SJCRH30 (cell line): ENCODE results near the gene MNAT1. TPM values are rescaled to one million over a fixed set of nuclear protein-coding genes. Genes with fewer than 3 reads are reported as not detected.

ENCODE experiments used
- DNase-seq, 2 experiments: peaks; one replicate each; pipeline ENCODE4 v3.0.0-alpha.2; 2015 to 2020
- H3K27ac ChIP-seq: fragments of 250-450 bp; sonication (Bioruptor Pico); 2 replicates; pipeline ENCODE4 v1.5.1; 2020; ENCODE audit warnings: mild to moderate bottlenecking, moderate library complexity
- H3K27me3 ChIP-seq: fragments of 250-450 bp; sonication (Bioruptor Pico); 2 replicates; pipeline ENCODE4 v1.5.1; 2020; ENCODE audit warnings: mild to moderate bottlenecking, moderate library complexity
- H3K36me3 ChIP-seq: fragments of 250-450 bp; sonication (Bioruptor Pico); 2 replicates; pipeline ENCODE4 v1.5.1; 2020; ENCODE audit warnings: mild to moderate bottlenecking, moderate library complexity
- H3K4me1 ChIP-seq: fragments of 250-450 bp; sonication (Bioruptor Pico); 2 replicates; pipeline ENCODE4 v1.5.1; 2020; ENCODE audit warnings: mild to moderate bottlenecking, moderate library complexity
- H3K4me3 ChIP-seq: fragments of 250-450 bp; sonication (Bioruptor Pico); 2 replicates; pipeline ENCODE4 v1.5.1; 2020; ENCODE audit warnings: mild to moderate bottlenecking, moderate library complexity
- H3K9me3 ChIP-seq: fragments of 250-450 bp; sonication (Bioruptor Pico); replicated peaks from 2 replicates; pipeline ENCODE4 v1.5.1; 2020; ENCODE audit warnings: mild to moderate bottlenecking, moderate library complexity
- total RNA-seq: library from RNA; depleted of rRNA; stranded (reverse); fragments of >200 nt; shearing (Covaris generic); gene quantifications from 2 replicates; pipeline ENCODE4 v1.2.3, GENCODE V29; 2014

The MNAT1 gene
- total RNA-seq, 1 experiment from 2014 or later = 129 TPM

DNA sequence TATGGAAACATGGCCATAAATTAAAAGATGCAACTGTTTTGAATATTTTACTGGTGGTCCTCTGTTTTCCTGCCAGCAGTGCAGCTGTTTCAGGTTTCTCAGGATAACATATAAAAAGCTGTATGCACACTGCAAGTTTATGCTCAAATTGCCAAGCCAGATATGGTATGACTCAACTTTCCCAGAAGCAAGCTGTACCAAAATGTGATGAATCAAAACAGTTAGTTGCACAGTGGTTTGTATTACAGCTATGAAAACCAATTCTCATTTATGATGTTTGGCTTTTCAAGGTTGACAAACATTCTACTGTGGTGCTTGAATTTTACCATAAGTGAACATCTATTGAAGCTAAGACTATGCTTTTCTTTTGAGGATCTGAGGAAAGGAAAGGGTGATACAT is 230.8 kb downstream of the MNAT1 start:
- peak in 1 of 2 experiments; percentile 51 for DNase-seq
- Histone ChIP-seq H3K36me3 (0 out of 2 replicates have a peak, but pooled peaks cover 4% of the 10 kb centered on the region), H3K27ac (no peak overlapping the region), H3K27me3 (no peaks in the 10 kb centered on the region), H3K4me1 (peaks cover 19% of the 10 kb centered on the region), H3K4me3 (no peak overlapping the region), H3K9me3 (no peaks in the 10 kb centered on the region)

DNA sequence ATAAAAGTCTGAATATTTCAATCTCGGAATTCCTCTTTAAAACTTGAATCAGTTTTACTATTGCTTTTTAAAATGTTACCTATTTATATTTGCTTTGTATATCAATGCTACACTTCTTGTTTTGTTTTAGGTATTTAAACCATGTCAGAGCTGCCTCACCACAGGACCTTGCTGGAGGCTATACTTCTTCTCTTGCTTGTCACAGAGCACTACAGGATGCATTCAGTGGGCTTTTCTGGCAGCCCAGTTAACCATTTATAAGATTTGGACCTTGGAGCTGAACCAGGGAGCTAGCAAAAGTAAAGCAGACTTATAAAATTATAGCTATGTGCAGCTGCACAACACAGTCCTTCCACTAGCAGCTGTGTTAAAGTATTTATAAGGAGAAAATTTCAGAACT is 233.5 kb downstream of the MNAT1 start:
- Histone ChIP-seq H3K27ac (peak overlapping the region; percentile 33), H3K27me3 (no peaks in the 10 kb centered on the region), H3K4me3 (no peak overlapping the region), H3K36me3 (peaks cover 16% of the 10 kb centered on the region), H3K4me1 (peaks cover 19% of the 10 kb centered on the region), H3K9me3 (no peaks in the 10 kb centered on the region)
- peak; percentile 45 to 67 for DNase-seq

DNA sequence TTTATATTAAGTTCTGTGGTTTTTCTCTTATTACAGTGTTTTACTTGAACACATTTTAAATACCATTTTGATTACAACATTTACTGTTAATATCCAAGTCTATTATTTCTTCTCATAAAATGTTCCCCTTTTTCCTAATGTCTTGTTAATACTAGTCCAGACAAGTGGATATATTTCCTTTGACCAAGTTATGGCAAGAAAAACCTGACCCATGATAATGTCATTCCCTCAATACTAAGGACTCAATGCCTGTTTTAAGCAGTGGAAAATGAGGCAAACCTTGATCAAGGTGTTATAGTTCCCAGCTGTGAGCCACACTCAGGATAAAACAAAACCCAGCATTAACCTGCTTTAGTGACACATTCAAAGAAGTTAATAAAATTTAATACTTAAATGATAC is 234.1 kb downstream of the MNAT1 start:
- DNase-seq = no peak

DNA sequence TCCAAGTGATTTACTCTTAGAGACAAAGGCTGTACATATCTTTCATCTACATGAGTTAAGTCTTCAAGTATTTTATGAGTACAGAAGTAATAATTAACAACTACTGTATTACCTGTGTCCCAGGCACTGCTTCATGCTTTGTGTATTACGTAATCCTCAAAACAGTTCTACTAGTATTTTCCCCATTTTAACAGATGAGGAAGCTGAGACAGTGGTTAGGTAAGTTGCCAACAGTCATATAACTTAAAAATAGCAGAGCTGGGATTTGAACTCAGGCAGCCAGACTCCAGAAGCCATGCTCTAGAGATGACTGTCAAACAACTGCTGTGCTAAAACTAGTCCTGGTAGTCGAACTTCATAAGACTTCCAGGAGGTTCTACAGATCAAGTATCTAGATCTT is 235.6 kb downstream of the MNAT1 start:
- Histone ChIP-seq H3K4me3 (no peak overlapping the region), H3K36me3 (peaks cover 31% of the 10 kb centered on the region), H3K4me1 (peaks cover 19% of the 10 kb centered on the region), H3K9me3 (no peaks in the 10 kb centered on the region), H3K27me3 (no peaks in the 10 kb centered on the region), H3K27ac (no peak overlapping the region)
- DNase-seq = no peak

More for the DNA sequence above, 234.1 kb downstream of the MNAT1 start:
- peaks cover 22% of the 10 kb centered on the region for H3K36me3 ChIP-seq
- no peaks in the 10 kb centered on the region for H3K27me3 ChIP-seq
- peaks cover 19% of the 10 kb centered on the region for H3K4me1 ChIP-seq
- H3K27ac ChIP-seq = no peak overlapping the region
- H3K4me3 ChIP-seq = no peak overlapping the region
- no peaks in the 10 kb centered on the region for H3K9me3 ChIP-seq

DNA sequence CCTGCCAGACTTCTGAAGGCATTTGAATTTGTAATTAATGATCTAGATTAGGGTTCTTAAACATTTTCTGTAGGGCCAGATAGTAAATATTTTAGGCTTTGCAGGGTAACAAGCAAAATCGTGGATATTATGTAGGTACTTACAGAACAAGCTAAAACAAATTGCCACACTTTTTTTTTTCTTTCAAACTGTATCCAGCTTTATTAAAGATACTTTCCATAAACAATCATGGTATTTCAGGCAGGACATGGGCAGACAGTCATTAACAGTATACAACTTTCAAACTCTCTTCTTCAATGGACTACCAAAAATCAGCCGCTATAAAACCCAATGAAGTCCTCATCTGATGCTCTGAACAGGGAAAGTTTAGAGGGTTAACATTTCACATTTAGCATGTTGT is 236.7 kb downstream of the MNAT1 start:
- Histone ChIP-seq H3K4me3 (no peak overlapping the region), H3K27ac (no peak overlapping the region), H3K4me1 (peaks cover 19% of the 10 kb centered on the region), H3K36me3 (peaks cover 31% of the 10 kb centered on the region), H3K27me3 (no peaks in the 10 kb centered on the region), H3K9me3 (no peaks in the 10 kb centered on the region)
- DNase-seq = no peak

DNA sequence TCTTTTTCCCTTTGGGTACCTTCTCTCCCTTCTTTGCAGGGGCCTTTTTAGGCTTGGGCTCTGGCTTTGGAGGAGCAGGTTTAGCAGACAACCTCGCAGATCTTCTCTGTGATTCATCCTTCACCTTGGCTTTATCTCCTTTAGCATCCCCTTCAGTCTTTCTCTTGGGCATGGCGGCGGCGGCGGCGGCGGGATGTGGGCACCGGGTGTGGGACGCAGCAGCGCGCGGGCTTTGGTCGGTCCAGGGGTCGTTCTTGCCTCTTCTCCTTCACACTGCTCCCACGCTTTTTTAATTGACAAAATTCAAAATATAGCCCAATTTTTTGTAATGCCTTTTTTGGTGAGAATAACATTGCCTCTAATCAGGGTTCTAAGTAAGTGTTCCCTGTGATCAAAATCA is 237.7 kb downstream of the MNAT1 start:
- Histone ChIP-seq H3K27me3 (no peaks in the 10 kb centered on the region), H3K27ac (no peak overlapping the region), H3K9me3 (no peaks in the 10 kb centered on the region), H3K4me1 (peaks cover 22% of the 10 kb centered on the region), H3K4me3 (no peak overlapping the region), H3K36me3 (peaks cover 36% of the 10 kb centered on the region)
- DNase-seq = no peak

DNA sequence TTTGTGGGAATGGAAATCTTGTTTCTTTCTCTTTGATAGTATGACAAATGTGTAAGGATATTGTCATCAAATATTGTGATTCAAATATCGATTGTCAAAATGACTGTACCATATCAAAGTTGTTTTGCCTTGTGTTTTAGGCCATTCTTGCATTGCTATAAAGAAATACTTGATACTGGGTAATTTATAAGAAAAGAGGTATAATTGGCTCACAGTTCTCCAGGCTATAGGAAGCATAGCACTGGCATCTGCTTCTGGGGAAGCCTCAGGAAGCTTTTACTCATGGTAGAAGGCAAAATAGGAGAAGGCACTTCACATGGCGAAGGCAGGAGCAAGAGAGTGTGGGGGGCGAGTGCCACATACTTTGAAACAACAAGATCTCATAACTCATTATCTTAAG is 238.5 kb downstream of the MNAT1 start:
- H3K36me3 ChIP-seq = peaks cover 38% of the 10 kb centered on the region
- no peak overlapping the region for H3K27ac ChIP-seq
- peaks cover 21% of the 10 kb centered on the region for H3K4me1 ChIP-seq
- DNase-seq = no peak
- no peaks in the 10 kb centered on the region for H3K9me3 ChIP-seq
- no peak overlapping the region for H3K4me3 ChIP-seq
- H3K27me3 ChIP-seq = no peaks in the 10 kb centered on the region

DNA sequence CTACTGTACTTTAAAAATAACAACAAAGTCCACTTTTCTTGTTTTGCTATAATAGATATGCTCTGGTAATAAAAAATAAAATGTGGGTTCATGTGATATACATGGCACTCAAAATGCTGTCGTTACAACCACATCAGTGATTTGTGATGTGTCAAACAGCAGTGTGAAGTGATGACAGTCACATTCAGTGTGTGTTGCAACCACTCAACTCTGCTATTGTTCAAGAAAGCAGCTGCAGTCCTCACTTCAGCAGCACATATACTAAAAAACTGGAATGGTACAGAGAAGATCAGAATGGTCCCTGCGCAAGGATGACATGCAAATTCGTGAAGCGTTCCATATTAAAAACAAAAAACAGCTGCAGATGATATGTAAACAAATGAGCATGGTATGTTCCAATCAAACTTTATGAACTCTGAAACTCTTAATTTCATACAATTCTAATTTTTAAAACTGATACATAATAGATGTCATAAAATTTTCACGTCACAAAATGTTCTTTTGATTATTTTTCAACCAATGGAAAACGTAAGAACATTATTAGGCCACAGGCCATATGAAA is 239.6 kb downstream of the MNAT1 start:
- Histone ChIP-seq H3K4me3 (no peak overlapping the region), H3K27ac (no peak overlapping the region), H3K9me3 (no peaks in the 10 kb centered on the region), H3K36me3 (peaks cover 35% of the 10 kb centered on the region), H3K27me3 (no peaks in the 10 kb centered on the region), H3K4me1 (peaks cover 17% of the 10 kb centered on the region)
- no peak for DNase-seq

DNA sequence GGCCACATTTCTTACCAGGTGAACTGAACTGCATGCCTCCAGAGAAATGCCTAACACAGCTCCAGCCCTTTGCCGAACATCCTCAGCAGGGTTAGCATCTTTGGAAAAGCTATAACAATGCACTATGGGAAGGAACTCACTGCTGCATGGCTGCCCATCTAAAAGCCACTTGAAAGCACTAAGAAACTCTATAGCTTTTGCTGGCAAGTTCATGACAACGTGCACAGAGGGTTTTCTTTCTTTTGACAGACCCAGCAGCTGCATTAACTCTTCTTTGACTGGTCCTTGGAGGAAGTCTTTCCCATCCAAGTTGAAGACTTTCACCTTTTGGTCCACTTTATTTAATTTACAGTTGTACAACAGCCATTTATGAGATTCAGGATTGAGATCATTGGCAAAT is 241.0 kb downstream of the MNAT1 start:
- Histone ChIP-seq H3K4me3 (no peak overlapping the region), H3K4me1 (peaks cover 16% of the 10 kb centered on the region), H3K9me3 (no peaks in the 10 kb centered on the region), H3K27me3 (no peaks in the 10 kb centered on the region), H3K36me3 (peaks cover 35% of the 10 kb centered on the region), H3K27ac (no peak overlapping the region)
- DNase-seq = peak; percentile 24 to 69

DNA sequence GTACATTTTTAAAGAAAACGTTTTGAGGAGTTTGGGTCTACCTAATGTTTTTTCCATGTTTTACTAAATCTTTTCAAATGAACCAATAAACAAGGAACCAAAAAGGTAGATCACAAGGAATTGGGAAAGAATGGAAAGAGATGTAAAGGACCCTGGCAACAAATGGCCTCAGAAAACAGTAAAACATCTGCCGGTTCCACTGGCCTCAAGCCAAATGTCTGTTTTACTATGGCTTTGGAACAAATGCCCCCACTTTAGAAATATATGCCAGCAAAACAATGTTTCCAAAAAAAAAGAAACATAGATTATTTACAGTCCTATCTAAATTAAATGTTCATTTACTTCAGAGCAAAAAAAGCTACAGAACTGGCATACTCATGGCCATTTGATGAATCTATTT is 243.3 kb downstream of the MNAT1 start:
- peaks cover 28% of the 10 kb centered on the region for H3K36me3 ChIP-seq
- peaks cover 16% of the 10 kb centered on the region for H3K4me1 ChIP-seq
- peak; percentile 24 to 71 for DNase-seq
- no peak overlapping the region for H3K27ac ChIP-seq
- no peaks in the 10 kb centered on the region for H3K27me3 ChIP-seq
- H3K4me3 ChIP-seq = no peak overlapping the region
- H3K9me3 ChIP-seq = no peaks in the 10 kb centered on the region

DNA sequence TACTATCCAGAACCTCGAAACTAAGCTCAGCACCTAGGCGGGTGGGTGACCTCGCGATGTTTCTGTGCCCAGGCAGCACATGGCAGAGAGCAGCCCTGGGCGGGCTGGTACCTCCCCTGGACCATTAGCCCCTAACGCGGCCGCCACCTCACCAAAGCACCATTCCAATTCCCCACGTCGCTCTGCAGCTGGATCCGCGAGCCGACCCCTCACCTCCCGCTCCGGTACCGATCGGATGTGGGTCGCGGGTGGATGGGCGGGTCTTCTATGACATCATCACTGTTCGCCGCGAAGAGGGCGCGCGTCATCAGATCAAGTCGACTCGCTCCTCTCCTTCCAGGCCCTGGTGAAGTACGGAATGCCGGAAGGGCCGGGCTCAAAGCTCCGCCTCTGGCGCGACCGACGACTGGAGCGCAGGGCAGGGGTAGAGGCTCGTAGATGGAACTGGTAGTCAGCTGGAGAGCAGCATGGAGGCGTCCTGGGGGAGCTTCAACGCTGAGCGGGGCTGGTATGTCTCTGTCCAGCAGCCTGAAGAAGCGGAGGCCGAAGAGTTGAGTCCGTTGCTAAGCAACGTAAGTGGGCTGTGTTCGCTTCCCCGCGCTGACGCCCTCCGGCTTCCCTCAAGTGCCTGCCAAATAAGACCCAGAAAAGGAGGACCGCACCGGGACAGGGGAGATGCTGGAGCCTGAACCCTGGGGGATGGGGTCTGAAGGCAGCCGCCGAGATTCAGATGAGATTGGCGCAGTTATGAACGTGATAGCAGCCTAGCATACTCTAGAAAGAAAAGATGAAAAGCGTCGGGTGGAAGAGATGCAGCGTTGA is 246.5 kb downstream of the MNAT1 start, which contains the start of the genes SLC38A6 and TRMT5:
TSS of gene SLC38A6 (plus strand) at position 435 of the 822 bp plus-strand sequence. CDS start at position 468, 33 bp downstream.
TSS of gene TRMT5 (minus strand) at position 269 of the 822 bp plus-strand sequence. CDS start at position 163, 106 bp downstream.
- DNase-seq = peak; percentile 96
- Histone ChIP-seq H3K9me3 (no peaks in the 10 kb centered on the region), H3K27me3 (no peaks in the 10 kb centered on the region), H3K4me3 (peak within 1 kb of the TSS; percentile 81), H3K4me1 (peaks cover 19% of the 10 kb centered on the region), H3K27ac (peak within 1 kb of the TSS; percentile 87), H3K36me3 (peaks cover 38% of the 10 kb centered on the region)

DNA sequence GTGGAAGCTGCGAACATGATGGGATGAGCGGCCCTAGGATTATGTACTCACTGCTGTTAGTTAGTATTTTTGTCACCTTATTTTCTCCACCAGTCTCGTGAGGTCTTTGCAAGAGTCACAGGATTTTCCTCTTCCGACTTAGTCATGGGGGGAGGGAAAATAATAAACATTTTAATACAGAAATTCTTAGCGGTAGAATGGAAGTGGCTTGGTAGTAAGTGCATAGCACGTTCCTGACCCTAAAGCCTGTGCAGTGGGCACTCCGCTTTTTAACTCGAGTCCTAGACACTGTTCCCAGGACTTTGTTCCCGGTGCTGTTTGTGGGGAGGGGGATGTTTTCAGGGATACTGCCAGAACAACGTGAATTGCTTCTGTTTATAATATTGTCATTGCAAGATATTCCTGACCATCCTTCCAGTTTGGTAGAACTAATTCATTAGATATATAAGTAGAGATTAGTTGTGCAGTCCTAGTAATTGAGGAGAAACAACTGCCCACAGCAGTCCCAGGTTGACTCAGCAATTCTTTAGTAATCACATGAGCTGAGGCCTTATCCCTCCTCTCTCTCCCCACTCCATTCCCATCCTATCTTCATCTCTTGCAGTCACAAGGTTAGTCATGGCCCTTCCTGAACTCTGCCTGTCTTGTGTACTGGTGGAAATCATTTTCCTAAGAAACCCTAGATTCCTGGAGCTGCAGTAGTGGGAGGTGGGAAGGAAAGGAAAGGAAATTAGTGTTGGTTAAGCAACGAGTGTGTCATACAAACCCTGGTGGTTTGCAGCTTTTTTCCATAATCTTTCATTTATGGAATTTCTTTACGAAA is 247.3 kb downstream of the MNAT1 start:
- peak; percentile 42 to 73 for DNase-seq

DNA sequence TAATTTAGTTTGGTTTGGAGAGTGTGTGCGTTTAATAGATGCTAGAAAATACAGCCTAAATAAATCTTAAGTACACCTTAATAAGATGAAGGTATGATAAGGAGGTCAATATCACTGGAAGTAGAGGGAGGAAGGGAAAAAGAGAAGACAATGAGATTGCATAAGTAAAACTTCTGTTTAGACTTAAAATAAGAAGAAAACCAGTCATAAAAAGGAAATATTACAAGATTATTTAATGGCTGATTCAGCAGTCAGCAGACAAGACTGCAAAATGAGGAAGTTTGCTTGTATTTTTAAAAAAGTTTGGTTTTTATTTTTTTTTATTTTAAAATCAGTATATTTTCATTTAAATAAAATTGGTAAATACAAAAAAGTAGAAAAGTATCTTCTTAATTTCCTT is 249.6 kb downstream of the MNAT1 start:
- H3K4me1 ChIP-seq = peaks cover 3% of the 10 kb centered on the region; the same call in 1 of the 2 replicates
- peaks cover 63% of the 10 kb centered on the region for H3K36me3 ChIP-seq
- H3K27me3 ChIP-seq = no peaks in the 10 kb centered on the region
- no peak for DNase-seq
- no peaks in the 10 kb centered on the region for H3K9me3 ChIP-seq
- H3K4me3 ChIP-seq = peak overlapping the region; percentile 81
- H3K27ac ChIP-seq = no peak overlapping the region

More for the DNA sequence above, 247.3 kb downstream of the MNAT1 start:
- Histone ChIP-seq H3K4me1 (peaks cover 19% of the 10 kb centered on the region), H3K27me3 (no peaks in the 10 kb centered on the region), H3K36me3 (peaks cover 46% of the 10 kb centered on the region), H3K4me3 (peak overlapping the region; percentile 81), H3K27ac (peak overlapping the region; percentile 87), H3K9me3 (no peaks in the 10 kb centered on the region)

DNA sequence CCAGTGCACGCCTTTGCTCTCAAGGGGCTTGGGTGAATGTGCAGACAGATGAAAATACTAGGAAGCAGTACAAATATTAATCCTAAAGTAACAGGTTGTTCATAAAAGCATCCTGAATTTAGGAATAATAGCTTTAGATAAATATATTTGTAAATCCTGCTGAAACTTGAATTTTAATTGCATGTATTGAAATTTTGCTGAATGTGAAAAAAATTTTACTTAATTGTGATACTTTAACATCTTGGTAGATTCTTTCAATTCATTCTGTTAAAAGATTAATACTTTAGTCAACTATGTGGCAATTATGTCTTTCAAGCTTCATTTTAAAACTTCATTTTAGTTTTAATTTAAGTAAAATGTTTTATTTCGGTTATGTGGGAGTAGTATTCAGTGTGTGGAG is 251.9 kb downstream of the MNAT1 start:
- no peak for DNase-seq
- H3K9me3 ChIP-seq = no peaks in the 10 kb centered on the region
- H3K4me3 ChIP-seq = no peak overlapping the region

More for the DNA sequence above, 251.9 kb downstream of the MNAT1 start:
- peaks cover 84% of the 10 kb centered on the region for H3K36me3 ChIP-seq
- no peak overlapping the region for H3K27ac ChIP-seq
- H3K4me1 ChIP-seq = peaks cover 3% of the 10 kb centered on the region; the same call in 1 of the 2 replicates
- H3K27me3 ChIP-seq = no peaks in the 10 kb centered on the region
